Activated T-helper 1 cell treated with anti-CD3 and anti-CD28 coated beads, Interleukin-12 subunit alpha, Interleukin-12 subunit beta, Interleukin-2, Interleukin-4 antibody, amounts not matched to agents 30 ng/mL and 10 ng/mL and 1 ng/mL, durations not matched to agents 14 hours and 24 hours and 36 hours (primary cell): ENCODE measurements around the gene TNRC18. TPM values are rescaled to one million over a fixed set of nuclear protein-coding genes. Genes with fewer than 3 reads are reported as not detected.
"Not testable (repeated sequence)": the region's sequence is repeated elsewhere in the genome, so short reads cannot be mapped to it uniquely, and the experiment has no call there.

Experiments used
- DNase-seq: peaks from one replicate; pipeline ENCODE4 v3.0.0; 2021; ENCODE audit warnings: low spot score
- H3K27ac Mint-ChIP-seq: one replicate; pipeline ENCODE4 v1.8.0; 2021; ENCODE audit warnings: mild to moderate bottlenecking, mixed read lengths
- H3K27me3 Mint-ChIP-seq: one replicate; pipeline ENCODE4 v1.8.0; 2022; ENCODE audit warnings: mild to moderate bottlenecking, moderate library complexity, mixed read lengths; ENCODE audit not compliant: insufficient read depth
- H3K36me3 Mint-ChIP-seq: one replicate; pipeline ENCODE4 v1.8.0; 2021; ENCODE audit warnings: low read depth, mixed read lengths
- H3K4me1 Mint-ChIP-seq: one replicate; pipeline ENCODE4 v1.8.0; 2021; ENCODE audit warnings: low read depth, mixed read lengths
- H3K4me3 Mint-ChIP-seq: one replicate; pipeline ENCODE4 v1.8.0; 2021; ENCODE audit warnings: mild to moderate bottlenecking, moderate library complexity, mixed read lengths
- H3K9me3 Mint-ChIP-seq: one replicate; pipeline ENCODE4 v1.8.0; 2021; ENCODE audit warnings: mixed read lengths
- intact Hi-C: fragments of 100-400 bp; cut with micrococcal nuclease; formaldehyde crosslinking; loops from one replicate; pipeline ENCODE4 v1.15.1; 2024
- total RNA-seq: library from RNA; stranded (reverse); gene quantifications from 2 replicates; pipeline ENCODE4 v1.2.3, GENCODE V29; 2022

Gene TNRC18
- total RNA-seq, 1 donor from 2014 or later = 48.7 TPM

DNA sequence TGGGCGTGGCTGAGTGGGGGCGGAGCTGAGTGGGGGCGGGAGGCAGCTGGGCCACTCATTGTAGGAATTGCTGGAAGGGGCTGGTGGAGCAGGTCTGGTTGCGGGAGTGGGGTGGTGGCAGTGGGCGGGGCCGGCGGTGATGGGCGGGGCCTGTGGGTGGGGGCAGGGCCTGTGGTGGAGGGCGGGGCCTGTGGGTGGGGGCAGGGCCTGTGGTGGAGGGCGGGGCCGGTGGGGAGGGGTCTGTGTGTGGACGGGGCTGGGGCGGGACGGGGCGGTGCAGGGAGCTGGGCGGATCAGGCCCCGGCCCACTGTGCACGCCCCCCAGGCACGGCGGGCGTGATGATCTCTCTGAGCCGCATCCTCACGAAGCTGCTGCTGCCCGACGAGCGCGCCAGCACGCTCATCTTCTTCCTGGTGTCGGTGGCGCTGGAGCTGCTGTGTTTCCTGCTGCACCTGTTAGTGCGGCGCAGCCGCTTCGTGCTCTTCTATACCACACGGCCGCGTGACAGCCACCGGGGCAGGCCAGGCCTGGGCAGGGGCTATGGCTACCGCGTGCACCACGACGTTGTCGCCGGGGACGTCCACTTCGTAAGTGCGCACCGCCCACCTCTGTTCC is 126.9 kb downstream of the TNRC18 start:
- Mint-ChIP-seq H3K27ac (peak overlapping the region; percentile 34), H3K36me3 (no peaks in the 10 kb centered on the region), H3K4me3 (peak overlapping the region; percentile 78), H3K9me3 (peaks cover 4% of the 10 kb centered on the region), H3K4me1 (peaks cover 13% of the 10 kb centered on the region), H3K27me3 (peaks cover 21% of the 10 kb centered on the region)
- intact Hi-C loops = loop anchor here (1.0 to 2.0 kb wide), 2 partner anchors 14 to 101 kb away; partner anchors contain the start of gene SLC29A4
- DNase-seq = peak; percentile 61

DNA sequence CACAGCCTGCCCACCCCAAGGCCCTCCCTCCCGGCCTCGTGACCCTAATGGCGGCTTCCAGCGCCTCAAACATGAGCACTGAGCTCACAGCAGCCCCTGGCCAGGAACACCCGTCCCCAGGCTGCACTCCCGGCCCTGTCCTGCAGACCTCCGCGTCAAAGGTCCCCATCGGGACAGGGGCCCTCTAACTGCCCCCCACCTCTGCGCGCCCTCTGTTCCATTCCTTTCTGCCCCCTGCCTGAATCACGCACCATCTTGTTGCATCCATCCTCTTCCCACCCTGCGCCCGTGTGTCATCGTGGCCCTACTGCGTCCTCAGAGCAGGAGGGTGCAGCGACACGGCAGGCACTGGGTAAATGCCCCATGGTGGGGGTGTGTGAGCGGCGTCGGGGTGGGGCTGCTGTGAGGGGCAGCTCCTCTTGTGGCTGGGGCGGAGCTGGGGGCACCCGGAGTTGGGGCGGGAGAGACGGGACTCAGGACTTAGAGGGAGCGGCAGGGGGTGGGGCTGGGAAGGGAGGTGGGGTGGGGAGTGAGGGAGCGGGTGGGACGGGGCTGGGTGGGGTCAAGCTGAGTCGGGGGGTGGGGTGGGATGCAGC is 127.5 kb downstream of the TNRC18 start:
- Mint-ChIP-seq H3K9me3 (peaks cover 4% of the 10 kb centered on the region), H3K27ac (no peak overlapping the region), H3K4me1 (peaks cover 13% of the 10 kb centered on the region), H3K36me3 (no peaks in the 10 kb centered on the region), H3K4me3 (peak overlapping the region; percentile 69), H3K27me3 (peaks cover 21% of the 10 kb centered on the region)
- no peak for DNase-seq
- intact Hi-C loops = loop anchor here (1.0 to 2.0 kb wide), 2 partner anchors 13 to 101 kb away; partner anchors contain the start of gene SLC29A4

DNA sequence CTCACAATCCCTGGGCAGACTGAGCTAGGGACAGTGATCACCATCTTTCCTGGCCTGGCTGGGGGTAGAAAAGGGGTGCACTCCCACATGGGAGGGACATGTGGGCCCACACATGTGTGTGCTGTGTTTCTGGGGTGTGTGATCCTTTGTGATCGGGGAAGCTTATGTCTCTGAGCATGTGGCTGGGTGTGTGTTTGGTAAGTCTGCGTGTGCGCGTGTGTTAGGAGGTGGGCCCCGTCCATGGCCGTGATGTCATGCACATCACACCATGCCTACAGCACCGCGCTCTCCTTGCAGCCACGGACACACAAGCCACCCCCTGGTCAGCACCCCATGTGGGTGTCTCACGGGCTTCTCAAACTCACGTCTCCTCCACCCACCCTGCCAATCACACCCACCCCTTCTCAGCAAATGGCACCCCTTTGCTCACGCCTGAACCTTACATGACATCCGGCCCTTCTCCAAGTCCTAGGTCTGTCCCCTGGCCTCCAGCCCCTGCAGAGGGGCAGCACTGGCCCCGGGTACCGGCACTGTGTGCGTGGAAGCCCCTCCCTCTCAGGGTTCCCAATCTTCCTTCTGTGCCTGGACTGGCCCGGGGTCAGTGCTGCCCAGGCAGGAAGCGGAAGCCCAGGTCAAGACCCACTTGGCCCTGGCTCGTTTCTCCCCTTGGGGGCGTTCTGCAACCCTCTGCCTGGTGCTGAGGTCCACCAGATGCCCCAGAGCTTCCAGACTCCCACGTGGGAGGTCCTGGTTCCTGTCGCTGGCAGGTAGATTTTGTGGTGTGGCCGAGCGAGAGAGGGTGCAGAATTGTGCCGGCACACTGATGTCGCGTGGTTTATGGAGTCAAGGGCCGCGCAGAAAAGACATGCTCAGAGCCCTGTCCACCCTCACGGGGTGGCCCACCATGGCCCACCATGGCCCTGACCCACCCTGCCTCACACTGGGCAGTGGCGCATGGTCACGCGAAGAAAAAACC is 128.3 kb downstream of the TNRC18 start:
- Mint-ChIP-seq H3K27me3 (peaks cover 21% of the 10 kb centered on the region), H3K36me3 (no peaks in the 10 kb centered on the region), H3K4me3 (no peak overlapping the region), H3K9me3 (peaks cover 4% of the 10 kb centered on the region), H3K27ac (no peak overlapping the region), H3K4me1 (peaks cover 13% of the 10 kb centered on the region)
- no peak for DNase-seq
- intact Hi-C loops = loop anchor here (1.0 to 2.0 kb wide), 2 partner anchors 13 to 102 kb away; partner anchors contain the start of gene SLC29A4

DNA sequence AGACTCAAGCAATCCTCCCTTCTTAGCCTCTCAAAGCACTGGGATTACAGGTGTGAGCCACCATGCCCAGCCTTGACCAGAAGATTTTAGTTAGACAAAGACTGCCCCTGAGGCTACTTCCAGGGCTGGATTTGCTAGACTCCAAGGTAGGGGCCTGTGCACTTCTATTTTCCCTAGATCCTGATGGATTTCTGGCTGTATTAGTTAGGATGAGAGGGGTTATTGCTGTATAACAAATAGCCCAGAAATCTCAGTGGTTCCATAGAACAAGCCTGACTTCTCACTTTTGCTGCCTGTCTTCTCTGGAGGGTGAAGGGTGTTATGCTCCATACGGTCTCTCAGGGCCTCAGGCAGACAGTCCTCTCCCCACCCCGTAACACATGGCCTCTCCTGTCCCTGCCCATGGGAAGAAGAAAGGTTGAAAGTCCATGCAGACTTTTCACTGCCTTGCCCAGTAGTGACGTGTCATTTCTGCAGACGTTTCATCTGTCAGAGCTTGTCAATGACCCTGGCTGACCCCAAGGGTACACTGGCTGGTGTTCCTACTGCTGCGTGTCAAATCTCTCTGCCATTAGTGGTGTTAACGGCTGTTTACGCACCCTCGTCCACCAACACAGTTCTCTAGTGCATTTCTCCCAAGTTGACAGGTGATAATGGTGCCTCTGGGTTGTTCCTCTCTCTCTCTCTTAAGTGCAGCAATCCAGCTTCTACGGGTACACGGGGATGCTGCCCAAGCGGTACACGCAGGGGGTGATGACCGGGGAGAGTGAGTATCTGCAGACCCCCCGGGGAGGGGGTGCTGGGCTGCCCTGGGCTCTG is 129.3 kb downstream of the TNRC18 start:
- intact Hi-C loops = no loop called here
- Mint-ChIP-seq H3K9me3 (peaks cover 4% of the 10 kb centered on the region), H3K27ac (no peak overlapping the region), H3K36me3 (no peaks in the 10 kb centered on the region), H3K27me3 (peaks cover 21% of the 10 kb centered on the region), H3K4me1 (peaks cover 13% of the 10 kb centered on the region), H3K4me3 (no peak overlapping the region)
- DNase-seq = no peak

DNA sequence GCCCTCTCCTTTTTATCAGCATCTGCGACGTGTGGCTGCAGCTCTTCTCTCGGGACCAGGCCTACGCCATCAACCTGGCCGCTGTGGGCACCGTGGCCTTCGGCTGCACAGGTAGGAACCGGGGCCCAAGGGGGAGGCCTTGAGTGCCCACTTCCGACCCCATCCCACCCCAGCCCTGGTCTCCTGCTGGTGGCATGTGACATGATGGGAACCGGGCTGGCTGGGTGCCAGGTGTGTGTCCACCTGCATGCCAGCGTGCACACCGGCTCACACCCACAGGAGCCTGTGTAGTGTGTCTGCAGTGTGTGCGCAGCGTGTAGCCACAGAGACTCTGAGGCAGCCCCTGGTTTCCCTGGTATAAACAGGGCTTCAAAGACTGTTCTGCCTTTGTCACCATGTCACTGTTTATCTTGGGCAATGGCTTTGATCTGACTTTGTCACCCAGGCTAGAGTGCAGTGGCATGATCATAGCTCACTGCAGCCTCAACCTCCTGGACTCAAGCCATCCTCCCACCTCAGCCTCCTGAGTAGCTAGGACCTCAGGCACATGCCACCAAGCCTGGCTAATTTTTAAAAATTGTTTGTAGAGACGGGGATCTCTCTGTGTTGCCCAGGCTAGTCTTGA is 131.8 kb downstream of the TNRC18 start:
- H3K27ac Mint-ChIP-seq, H3K4me3 Mint-ChIP-seq, H3K4me1 Mint-ChIP-seq, H3K36me3 Mint-ChIP-seq, H3K9me3 Mint-ChIP-seq, intact Hi-C loops, DNase-seq: not testable (repeated sequence)
- peaks cover 17% of the 10 kb centered on the region for H3K27me3 Mint-ChIP-seq

DNA sequence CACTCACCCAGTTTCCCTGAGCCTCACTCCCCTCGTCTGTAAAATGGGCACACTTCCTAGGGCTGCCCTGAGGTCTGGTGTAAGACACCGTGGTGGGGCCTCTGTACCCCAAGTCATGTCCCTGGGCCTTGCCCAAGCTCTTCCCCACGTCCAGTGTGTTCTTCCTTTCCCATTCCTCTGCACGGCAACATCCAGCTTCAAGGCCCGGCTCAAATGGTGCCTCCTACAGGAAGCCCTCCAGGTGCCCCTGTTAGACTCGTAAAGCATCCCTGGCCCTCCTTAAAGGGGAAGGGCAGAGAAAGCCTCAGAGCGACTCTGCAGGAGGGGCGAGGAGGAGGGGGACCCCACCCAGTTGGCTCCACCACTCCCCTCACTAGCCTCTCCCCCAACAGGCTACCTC is 132.3 kb downstream of the TNRC18 start:
- H3K4me3 Mint-ChIP-seq = no peak overlapping the region
- peaks cover 4% of the 10 kb centered on the region for H3K9me3 Mint-ChIP-seq

DNA sequence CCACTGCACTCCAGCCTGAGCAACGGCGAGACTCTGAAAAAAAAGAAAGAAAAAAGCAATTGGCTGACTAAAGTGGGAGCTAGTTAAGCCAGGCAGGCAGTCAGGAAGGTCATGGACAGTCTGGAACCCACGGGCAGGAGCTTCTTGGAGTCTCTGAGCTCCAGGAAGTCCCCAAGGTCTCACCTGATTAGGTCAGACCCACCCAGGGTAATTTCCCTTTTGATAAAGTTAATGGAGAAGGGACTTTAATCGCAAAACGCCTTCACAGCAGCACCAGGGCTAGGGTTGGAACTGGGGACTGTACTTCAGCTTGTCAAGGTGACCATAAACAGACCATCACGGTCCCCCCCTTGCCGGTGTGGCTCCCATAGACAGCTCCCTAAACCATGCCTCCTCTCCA is 134.3 kb downstream of the TNRC18 start:
- Mint-ChIP-seq H3K27ac (no peak overlapping the region), H3K4me1 (no peaks in the 10 kb centered on the region), H3K36me3 (no peaks in the 10 kb centered on the region), H3K9me3 (no peaks in the 10 kb centered on the region), H3K27me3 (peaks cover 10% of the 10 kb centered on the region), H3K4me3 (no peak overlapping the region)
- DNase-seq = no peak
- intact Hi-C loops = no loop called here

More for the DNA sequence above, 132.3 kb downstream of the TNRC18 start:
- Mint-ChIP-seq H3K4me1 (peaks cover 4% of the 10 kb centered on the region), H3K27ac (peak overlapping the region; percentile 48), H3K27me3 (peaks cover 16% of the 10 kb centered on the region), H3K36me3 (no peaks in the 10 kb centered on the region)
- no peak for DNase-seq
- intact Hi-C loops = no loop called here

DNA sequence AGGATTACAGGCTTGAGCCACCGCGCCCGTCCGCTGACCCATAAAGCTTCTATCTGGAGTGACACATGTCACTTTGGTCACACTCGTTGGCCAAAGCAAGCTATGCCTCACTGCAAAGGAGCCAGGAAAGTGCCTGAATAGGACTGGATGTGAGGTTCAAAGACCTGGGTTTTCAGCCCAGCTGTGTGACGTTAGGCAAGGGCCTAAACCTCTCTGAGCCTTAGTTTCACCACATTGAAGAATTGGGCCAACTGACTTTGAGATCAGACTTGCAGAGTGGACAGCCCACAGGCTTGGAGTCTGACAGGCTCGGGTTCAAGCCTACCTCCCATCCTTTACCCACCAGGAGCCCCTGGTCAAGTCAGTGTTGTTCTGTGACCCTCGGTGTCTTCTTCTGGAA is 135.1 kb downstream of the TNRC18 start:
- H3K27me3 Mint-ChIP-seq, H3K27ac Mint-ChIP-seq, H3K4me1 Mint-ChIP-seq, DNase-seq, H3K4me3 Mint-ChIP-seq, H3K36me3 Mint-ChIP-seq, H3K9me3 Mint-ChIP-seq, intact Hi-C loops: not testable (repeated sequence)

DNA sequence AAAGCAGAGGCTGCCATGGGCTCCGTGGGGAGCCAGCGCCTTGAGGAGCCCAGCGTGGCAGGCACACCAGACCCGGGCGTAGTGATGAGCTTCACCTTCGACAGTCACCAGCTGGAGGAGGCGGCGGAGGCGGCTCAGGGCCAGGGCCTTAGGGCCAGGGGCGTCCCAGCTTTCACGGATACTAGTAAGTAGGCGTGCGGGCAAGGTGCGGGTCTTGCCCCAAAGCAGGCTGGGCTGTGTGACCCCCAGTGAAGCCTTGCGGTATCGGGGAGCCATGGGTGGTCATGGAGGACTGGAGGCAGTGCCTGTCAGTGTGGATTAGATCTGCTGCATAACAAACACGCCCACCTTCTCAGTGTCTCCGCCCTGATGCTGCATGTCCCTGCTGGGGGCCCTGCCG is 135.8 kb downstream of the TNRC18 start:
- no peaks in the 10 kb centered on the region for H3K36me3 Mint-ChIP-seq
- no peak overlapping the region for H3K27ac Mint-ChIP-seq
- H3K4me1 Mint-ChIP-seq = no peaks in the 10 kb centered on the region
- DNase-seq = no peak
- intact Hi-C loops = no loop called here
- no peaks in the 10 kb centered on the region for H3K9me3 Mint-ChIP-seq
- peaks cover 6% of the 10 kb centered on the region for H3K27me3 Mint-ChIP-seq
- H3K4me3 Mint-ChIP-seq = no peak overlapping the region

DNA sequence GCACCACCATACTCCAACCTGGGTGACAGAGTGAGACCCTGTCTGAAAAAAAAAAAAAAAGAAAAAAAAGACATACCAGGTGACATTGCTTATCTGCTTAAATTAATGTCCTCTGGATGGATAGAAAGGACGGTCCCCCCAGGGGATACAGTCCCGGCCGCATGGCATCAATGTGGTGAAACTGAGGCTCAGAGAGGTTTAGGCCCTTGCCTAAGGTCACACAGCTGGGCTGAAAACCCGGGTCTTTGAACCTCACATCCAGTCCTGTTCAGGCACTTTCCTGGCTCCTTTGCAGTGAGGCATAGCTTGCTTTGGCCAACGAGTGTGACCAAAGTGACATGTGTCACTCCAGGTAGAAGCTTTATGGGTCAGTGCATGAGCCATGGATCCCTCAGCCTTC is 136.3 kb downstream of the TNRC18 start:
- H3K36me3 Mint-ChIP-seq, H3K9me3 Mint-ChIP-seq, DNase-seq, H3K27ac Mint-ChIP-seq, H3K27me3 Mint-ChIP-seq, H3K4me1 Mint-ChIP-seq, H3K4me3 Mint-ChIP-seq, intact Hi-C loops: not testable (repeated sequence)

DNA sequence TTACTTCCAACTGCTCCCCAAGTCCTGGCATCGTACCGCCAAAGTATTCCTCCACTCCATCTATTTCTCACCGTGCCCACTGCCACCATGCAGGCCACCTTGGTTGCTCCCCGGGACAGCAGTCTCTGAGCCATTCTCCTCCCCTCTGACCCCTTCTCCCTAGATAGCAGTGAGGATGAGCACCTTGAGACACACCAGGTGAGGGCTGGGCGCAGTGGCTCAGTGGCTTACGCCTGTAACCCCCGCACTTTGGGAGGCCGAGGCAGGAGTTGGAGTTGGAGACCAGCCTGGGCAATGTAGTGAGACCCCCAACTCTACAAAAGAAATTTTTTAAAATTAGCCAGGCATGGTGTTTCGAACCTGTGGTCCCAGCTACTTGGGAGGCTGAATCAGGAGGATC is 136.7 kb downstream of the TNRC18 start:
- intact Hi-C loops = no loop called here
- DNase-seq = no peak
- Mint-ChIP-seq H3K27me3 (peaks cover 6% of the 10 kb centered on the region), H3K9me3 (no peaks in the 10 kb centered on the region), H3K36me3 (no peaks in the 10 kb centered on the region), H3K4me3 (no peak overlapping the region), H3K27ac (no peak overlapping the region), H3K4me1 (no peaks in the 10 kb centered on the region)
